Measurements from ENCODE around the gene SNRK.
A peak's percentile ranks its signal among the peaks of the same experiment; 100 is the strongest.

Gene SNRK

GRCh38 chr3:43320288-43320687 lies 33.9 kb downstream of the SNRK start:
- Histone ChIP-seq H3K4me3 (ENCODE audit: low read length) (no peak overlapping the region), H3K36me3 (ENCODE audit: control insufficient read depth, insufficient read depth, low read length) (no peaks in the 10 kb centered on the region), H3K9ac (ENCODE audit: low read length) (no peak overlapping the region), H3K27me3 (ENCODE audit: control insufficient read depth, insufficient read depth, low read length) (no peaks in the 10 kb centered on the region), H3K27ac (ENCODE audit: low read depth, low read length) (no peak overlapping the region), H3K4me1 (ENCODE audit: control insufficient read depth, insufficient read depth, low read length) (peaks cover 2% of the 10 kb centered on the region)

GRCh38 chr3:43323541-43323940 lies 37.2 kb downstream of the SNRK start:
- no peak overlapping the region for H3K4me3 ChIP-seq (ENCODE audit: low read length)
- H3K27me3 ChIP-seq (ENCODE audit: control insufficient read depth, insufficient read depth, low read length): no peaks in the 10 kb centered on the region
- H3K27ac ChIP-seq (ENCODE audit: low read depth, low read length): no peak overlapping the region
- peaks cover 10% of the 10 kb centered on the region for H3K4me1 ChIP-seq (ENCODE audit: control insufficient read depth, insufficient read depth, low read length)
- no peak overlapping the region for H3K9ac ChIP-seq (ENCODE audit: low read length)
- no peaks in the 10 kb centered on the region for H3K36me3 ChIP-seq (ENCODE audit: control insufficient read depth, insufficient read depth, low read length)

GRCh38 chr3:43326891-43327581 lies 40.7 kb downstream of the SNRK start:
- Histone ChIP-seq H3K27ac (ENCODE audit: low read depth, low read length) (peak overlapping the region; percentile 34), H3K9ac (ENCODE audit: low read length) (no peak overlapping the region), H3K36me3 (ENCODE audit: control insufficient read depth, insufficient read depth, low read length) (no peaks in the 10 kb centered on the region), H3K27me3 (ENCODE audit: control insufficient read depth, insufficient read depth, low read length) (no peaks in the 10 kb centered on the region), H3K4me1 (ENCODE audit: control insufficient read depth, insufficient read depth, low read length) (peaks cover 10% of the 10 kb centered on the region), H3K4me3 (ENCODE audit: low read length) (no peak overlapping the region)

GRCh38 chr3:43327582-43327979 lies 41.2 kb downstream of the SNRK start:
- Histone ChIP-seq H3K36me3 (ENCODE audit: control insufficient read depth, insufficient read depth, low read length) (no peaks in the 10 kb centered on the region), H3K27ac (ENCODE audit: low read depth, low read length) (no peak overlapping the region), H3K4me1 (ENCODE audit: control insufficient read depth, insufficient read depth, low read length) (peaks cover 10% of the 10 kb centered on the region), H3K27me3 (ENCODE audit: control insufficient read depth, insufficient read depth, low read length) (no peaks in the 10 kb centered on the region), H3K4me3 (ENCODE audit: low read length) (no peak overlapping the region), H3K9ac (ENCODE audit: low read length) (no peak overlapping the region)

GRCh38 chr3:43328653-43329052 lies 42.3 kb downstream of the SNRK start:
- Histone ChIP-seq H3K27ac (ENCODE audit: low read depth, low read length) (no peak overlapping the region), H3K9ac (ENCODE audit: low read length) (no peak overlapping the region), H3K4me1 (ENCODE audit: control insufficient read depth, insufficient read depth, low read length) (peaks cover 10% of the 10 kb centered on the region), H3K4me3 (ENCODE audit: low read length) (no peak overlapping the region), H3K27me3 (ENCODE audit: control insufficient read depth, insufficient read depth, low read length) (no peaks in the 10 kb centered on the region), H3K36me3 (ENCODE audit: control insufficient read depth, insufficient read depth, low read length) (no peaks in the 10 kb centered on the region)

GRCh38 chr3:43330981-43331380 lies 44.6 kb downstream of the SNRK start:
- H3K27me3 ChIP-seq (ENCODE audit: control insufficient read depth, insufficient read depth, low read length): no peaks in the 10 kb centered on the region
- no peak overlapping the region for H3K27ac ChIP-seq (ENCODE audit: low read depth, low read length)
- no peak overlapping the region for H3K4me3 ChIP-seq (ENCODE audit: low read length)
- H3K9ac ChIP-seq (ENCODE audit: low read length): no peak overlapping the region
- peaks cover 5% of the 10 kb centered on the region for H3K4me1 ChIP-seq (ENCODE audit: control insufficient read depth, insufficient read depth, low read length)
- H3K36me3 ChIP-seq (ENCODE audit: control insufficient read depth, insufficient read depth, low read length): no peaks in the 10 kb centered on the region

- no peak overlapping the region for H3K4me3 ChIP-seq (ENCODE audit: low read length)
- H3K36me3 ChIP-seq (ENCODE audit: control insufficient read depth, insufficient read depth, low read length): peaks cover 3% of the 10 kb centered on the region
- H3K27me3 ChIP-seq (ENCODE audit: control insufficient read depth, insufficient read depth, low read length): no peaks in the 10 kb centered on the region
- H3K27ac ChIP-seq (ENCODE audit: low read depth, low read length): no peak overlapping the region
- peaks cover 4% of the 10 kb centered on the region for H3K4me1 ChIP-seq (ENCODE audit: control insufficient read depth, insufficient read depth, low read length)
- H3K9ac ChIP-seq (ENCODE audit: low read length): no peak overlapping the region
These were observed 45.0 kb downstream of the SNRK start for GRCh38 chr3:43331381-43331780.

- peaks cover 20% of the 10 kb centered on the region for H3K36me3 ChIP-seq (ENCODE audit: control insufficient read depth, insufficient read depth, low read length)
- H3K9ac ChIP-seq (ENCODE audit: low read length): no peak overlapping the region
- no peaks in the 10 kb centered on the region for H3K4me1 ChIP-seq (ENCODE audit: control insufficient read depth, insufficient read depth, low read length)
- H3K27ac ChIP-seq (ENCODE audit: low read depth, low read length): no peak overlapping the region
- H3K27me3 ChIP-seq (ENCODE audit: control insufficient read depth, insufficient read depth, low read length): no peaks in the 10 kb centered on the region
- H3K4me3 ChIP-seq (ENCODE audit: low read length): no peak overlapping the region
These were observed 48.6 kb downstream of the SNRK start for GRCh38 chr3:43334976-43335375.

GRCh38 chr3:43335799-43336198 lies 49.5 kb downstream of the SNRK start:
- H3K36me3 ChIP-seq (ENCODE audit: control insufficient read depth, insufficient read depth, low read length): peaks cover 27% of the 10 kb centered on the region

GRCh38 chr3:43338295-43338694 lies 52.0 kb downstream of the SNRK start:
- no peaks in the 10 kb centered on the region for H3K27me3 ChIP-seq (ENCODE audit: control insufficient read depth, insufficient read depth, low read length)
- H3K27ac ChIP-seq (ENCODE audit: low read depth, low read length): no peak overlapping the region
- H3K4me3 ChIP-seq (ENCODE audit: low read length): no peak overlapping the region
- peaks cover 39% of the 10 kb centered on the region for H3K36me3 ChIP-seq (ENCODE audit: control insufficient read depth, insufficient read depth, low read length)
- H3K9ac ChIP-seq (ENCODE audit: low read length): no peak overlapping the region
- no peaks in the 10 kb centered on the region for H3K4me1 ChIP-seq (ENCODE audit: control insufficient read depth, insufficient read depth, low read length)

More at GRCh38 chr3:43335799-43336198, 49.5 kb downstream of the SNRK start:
- no peak overlapping the region for H3K9ac ChIP-seq (ENCODE audit: low read length)
- H3K27me3 ChIP-seq (ENCODE audit: control insufficient read depth, insufficient read depth, low read length): no peaks in the 10 kb centered on the region
- H3K27ac ChIP-seq (ENCODE audit: low read depth, low read length): no peak overlapping the region
- no peaks in the 10 kb centered on the region for H3K4me1 ChIP-seq (ENCODE audit: control insufficient read depth, insufficient read depth, low read length)
- no peak overlapping the region for H3K4me3 ChIP-seq (ENCODE audit: low read length)

GRCh38 chr3:43340403-43340802 lies 54.1 kb downstream of the SNRK start:
- Histone ChIP-seq H3K4me3 (ENCODE audit: low read length) (no peak overlapping the region), H3K27ac (ENCODE audit: low read depth, low read length) (no peak overlapping the region), H3K27me3 (ENCODE audit: control insufficient read depth, insufficient read depth, low read length) (no peaks in the 10 kb centered on the region), H3K9ac (ENCODE audit: low read length) (no peak overlapping the region), H3K36me3 (ENCODE audit: control insufficient read depth, insufficient read depth, low read length) (peaks cover 47% of the 10 kb centered on the region), H3K4me1 (ENCODE audit: control insufficient read depth, insufficient read depth, low read length) (peaks cover 3% of the 10 kb centered on the region)

- peaks cover 3% of the 10 kb centered on the region for H3K4me1 ChIP-seq (ENCODE audit: control insufficient read depth, insufficient read depth, low read length)
- no peak overlapping the region for H3K9ac ChIP-seq (ENCODE audit: low read length)
- H3K27me3 ChIP-seq (ENCODE audit: control insufficient read depth, insufficient read depth, low read length): no peaks in the 10 kb centered on the region
- no peak overlapping the region for H3K27ac ChIP-seq (ENCODE audit: low read depth, low read length)
- no peak overlapping the region for H3K4me3 ChIP-seq (ENCODE audit: low read length)
- peaks cover 45% of the 10 kb centered on the region for H3K36me3 ChIP-seq (ENCODE audit: control insufficient read depth, insufficient read depth, low read length)
These were observed 55.4 kb downstream of the SNRK start for GRCh38 chr3:43341788-43342187.

- peaks cover 47% of the 10 kb centered on the region for H3K36me3 ChIP-seq (ENCODE audit: control insufficient read depth, insufficient read depth, low read length)
- no peak overlapping the region for H3K9ac ChIP-seq (ENCODE audit: low read length)
- no peak overlapping the region for H3K4me3 ChIP-seq (ENCODE audit: low read length)
- H3K27me3 ChIP-seq (ENCODE audit: control insufficient read depth, insufficient read depth, low read length): no peaks in the 10 kb centered on the region
- H3K4me1 ChIP-seq (ENCODE audit: control insufficient read depth, insufficient read depth, low read length): peaks cover 3% of the 10 kb centered on the region
- H3K27ac ChIP-seq (ENCODE audit: low read depth, low read length): no peak overlapping the region
These were observed 56.8 kb downstream of the SNRK start for GRCh38 chr3:43343185-43343584.
